Breast epithelium (tissue), 4 donors: ENCODE data around the gene PRICKLE2. TPM values are rescaled to one million over a fixed set of nuclear protein-coding genes. Genes with fewer than 3 reads are reported as not detected.

Source experiments
- DNase-seq, 2 donors: peaks; one replicate each; pipeline ENCODE4 v3.0.0-alpha.2; 2019; ENCODE audit warnings: low spot score in 2 of 2
- H3K27ac ChIP-seq, 2 donors: fragments of 200-600 bp; sonication (generic) in 1 of 2; one replicate each; pipeline ENCODE4 v1.5.1; 2016 to 2019; ENCODE audit warnings: mild to moderate bottlenecking in 1 of 2
- H3K27me3 ChIP-seq, 2 donors: fragments of 200-600 bp; sonication (generic) in 1 of 2; one replicate each; pipeline versions ENCODE4 v1.5.1 to v1.6.0; 2017 to 2019; ENCODE audit warnings: control low read depth in 1 of 2, mild to moderate bottlenecking in 1 of 2
- H3K36me3 ChIP-seq: fragments of 200-600 bp; one replicate; pipeline ENCODE4 v1.5.1; 2019
- H3K4me1 ChIP-seq, 2 donors: fragments of 200-600 bp; sonication (generic); one replicate each; pipeline ENCODE4 v1.5.1; 2016 to 2019; ENCODE audit warnings: control low read depth in 1 of 2
- H3K4me3 ChIP-seq, 3 donors: fragments of 200-600 bp; sonication (generic); 1 replicate in 2 of 3; 2 replicates in 1 of 3; pipeline ENCODE4 v1.5.1; 2016 to 2019; ENCODE audit warnings: mild to moderate bottlenecking in 3 of 3, moderate library complexity in 2 of 3
- H3K9me3 ChIP-seq, 2 donors: fragments of 200-600 bp; sonication (generic) in 1 of 2; one replicate each; pipeline ENCODE4 v1.5.1; 2016 to 2019; ENCODE audit warnings: control low read depth in 1 of 2
- POLR2A ChIP-seq: fragments of 450-650 bp; IDR thresholded peaks from one replicate; pipeline ENCODE4 v1.6.1; 2016; ENCODE audit warnings: antibody characterized with exemption, mild to moderate bottlenecking, moderate library complexity
- POLR2AphosphoS5 ChIP-seq, 3 donors: sonication (generic); formaldehyde crosslinking; IDR thresholded peaks; one replicate each; pipeline ENCODE4 v1.6.1; 2017; ENCODE audit warnings: antibody characterized with exemption in 3 of 3
- intact Hi-C: fragments of 100-400 bp; cut with DNase I; formaldehyde crosslinking; loops from one replicate; pipeline ENCODE4 v1.15.1; 2023; ENCODE audit warnings: low total_unique reads
- total RNA-seq, 3 donors: library from RNA; depleted of rRNA; stranded (reverse); fragments of >200 nt; gene quantifications; one replicate each; pipeline ENCODE4 v1.1.0, GENCODE V29; 2016
- TF ChIP-seq, protein P1 (sequence below), 3 donors: fragments of 450-650 bp; IDR thresholded peaks; one replicate each; pipeline ENCODE4 v1.5.1; 2016 to 2017; ENCODE audit warnings: antibody characterized with exemption in 3 of 3, mild to moderate bottlenecking in 3 of 3, moderate library complexity in 3 of 3

Gene PRICKLE2
- total RNA-seq, 3 donors from 2014 or later: 35.1 to 72.5 (median 44.5) TPM

DNA sequence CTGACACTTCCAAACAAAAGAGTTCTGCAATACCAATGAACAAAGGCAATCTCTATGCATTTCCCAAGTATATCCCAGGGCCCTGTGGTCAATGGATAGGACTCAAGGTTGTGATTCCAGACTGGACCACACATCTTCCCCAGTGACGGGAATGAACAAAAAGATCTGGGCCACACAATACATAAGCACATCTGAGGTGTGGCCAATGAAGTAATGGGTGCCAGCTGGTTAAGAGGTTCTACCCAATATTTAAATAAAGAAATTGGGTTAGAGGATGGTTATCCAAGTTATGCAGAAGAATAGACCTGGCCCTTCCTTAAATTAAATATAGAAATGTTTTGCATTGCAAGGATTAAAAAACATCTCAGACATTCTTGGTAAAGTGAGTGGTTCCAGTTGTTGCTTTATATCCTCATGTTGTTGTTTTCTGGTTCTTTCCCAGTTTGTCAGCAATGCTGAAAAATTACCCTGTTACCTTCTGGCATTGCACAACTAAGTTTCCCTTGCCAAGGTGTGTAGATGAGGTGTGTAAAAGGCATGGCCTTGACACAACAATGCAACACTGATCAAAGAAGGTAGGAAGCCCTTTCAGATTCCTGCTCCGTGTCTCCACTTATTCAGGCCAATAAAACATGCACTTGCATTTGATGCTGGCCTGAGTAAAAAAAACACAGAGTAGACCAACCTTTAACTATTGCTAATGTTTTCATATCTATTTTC lies 86.5 kb downstream of the PRICKLE2 start:
- Histone ChIP-seq H3K36me3 (no peaks in the 10 kb centered on the region), H3K9me3 (no peaks in the 10 kb centered on the region), H3K27ac (no peak overlapping the region), H3K4me1 (peaks cover 0 to 6% of the 10 kb centered on the region in 2 donors), H3K4me3 (no peak overlapping the region), H3K27me3 (no peaks in the 10 kb centered on the region)
- intact Hi-C loops: no loop called here
- TF ChIP-seq POLR2AphosphoS5 (IDR thresholded peaks at IDR 0.05) (no peak), POLR2A (no peak)
- TF ChIP-seq, protein P1, sequence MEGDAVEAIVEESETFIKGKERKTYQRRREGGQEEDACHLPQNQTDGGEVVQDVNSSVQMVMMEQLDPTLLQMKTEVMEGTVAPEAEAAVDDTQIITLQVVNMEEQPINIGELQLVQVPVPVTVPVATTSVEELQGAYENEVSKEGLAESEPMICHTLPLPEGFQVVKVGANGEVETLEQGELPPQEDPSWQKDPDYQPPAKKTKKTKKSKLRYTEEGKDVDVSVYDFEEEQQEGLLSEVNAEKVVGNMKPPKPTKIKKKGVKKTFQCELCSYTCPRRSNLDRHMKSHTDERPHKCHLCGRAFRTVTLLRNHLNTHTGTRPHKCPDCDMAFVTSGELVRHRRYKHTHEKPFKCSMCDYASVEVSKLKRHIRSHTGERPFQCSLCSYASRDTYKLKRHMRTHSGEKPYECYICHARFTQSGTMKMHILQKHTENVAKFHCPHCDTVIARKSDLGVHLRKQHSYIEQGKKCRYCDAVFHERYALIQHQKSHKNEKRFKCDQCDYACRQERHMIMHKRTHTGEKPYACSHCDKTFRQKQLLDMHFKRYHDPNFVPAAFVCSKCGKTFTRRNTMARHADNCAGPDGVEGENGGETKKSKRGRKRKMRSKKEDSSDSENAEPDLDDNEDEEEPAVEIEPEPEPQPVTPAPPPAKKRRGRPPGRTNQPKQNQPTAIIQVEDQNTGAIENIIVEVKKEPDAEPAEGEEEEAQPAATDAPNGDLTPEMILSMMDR (IDR thresholded peaks at IDR 0.05): no peak
- no peak for DNase-seq

DNA sequence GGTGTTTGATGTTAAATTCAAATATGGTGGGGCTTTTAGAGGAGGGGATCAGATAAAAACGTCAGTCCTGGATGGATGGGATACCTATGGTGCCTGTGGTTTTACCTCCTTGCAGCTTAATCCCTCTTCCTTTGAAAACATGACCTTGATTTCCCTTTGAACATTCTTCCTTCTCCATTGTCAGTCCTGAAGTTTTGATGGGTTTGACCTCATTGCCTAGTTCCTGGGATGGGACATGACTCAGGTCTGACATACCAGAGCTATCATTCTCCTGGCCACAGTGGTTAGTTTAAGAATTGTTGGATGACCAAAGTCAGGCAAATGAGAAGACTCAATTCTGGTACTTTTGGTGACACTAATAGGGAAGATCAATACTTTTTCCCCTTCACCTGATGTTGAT lies 87.2 kb downstream of the PRICKLE2 start:
- Histone ChIP-seq H3K36me3 (no peaks in the 10 kb centered on the region), H3K4me1 (peaks cover 0 to 6% of the 10 kb centered on the region in 2 donors), H3K27ac (no peak overlapping the region), H3K4me3 (no peak overlapping the region), H3K27me3 (no peaks in the 10 kb centered on the region), H3K9me3 (no peaks in the 10 kb centered on the region)
- intact Hi-C loops: no loop called here
- TF ChIP-seq, protein P1 (IDR thresholded peaks at IDR 0.05): no peak
- TF ChIP-seq POLR2A (no peak), POLR2AphosphoS5 (IDR thresholded peaks at IDR 0.05) (no peak)
- DNase-seq: no peak

DNA sequence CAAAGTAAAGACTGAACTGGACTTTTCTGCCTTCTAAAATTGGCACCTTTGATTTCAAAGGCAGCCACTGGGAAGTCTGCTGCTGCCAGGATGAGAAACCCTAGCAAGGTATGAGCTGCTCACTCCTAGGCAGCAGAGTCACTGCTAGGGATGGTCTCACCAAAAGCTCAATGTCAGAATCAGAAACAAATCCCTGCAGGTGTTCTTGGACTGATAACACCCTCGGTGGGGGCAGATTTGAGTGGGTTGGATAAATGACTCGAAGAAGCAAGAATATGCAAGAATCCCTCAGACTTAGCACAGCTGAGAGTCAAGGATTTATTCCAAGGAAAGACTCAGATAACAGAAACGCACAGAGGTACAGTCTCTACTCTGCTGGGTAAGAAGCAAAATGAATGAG lies 90.4 kb downstream of the PRICKLE2 start:
- intact Hi-C loops: no loop called here
- no peak for TF ChIP-seq POLR2A
- TF ChIP-seq POLR2AphosphoS5 (IDR thresholded peaks at IDR 0.05): no peak
- TF ChIP-seq, protein P1 (IDR thresholded peaks at IDR 0.05): no peak
- Histone ChIP-seq H3K27me3 (no peaks in the 10 kb centered on the region), H3K36me3 (no peaks in the 10 kb centered on the region), H3K27ac (no peak overlapping the region), H3K4me3 (no peak overlapping the region), H3K4me1 (no peaks in the 10 kb centered on the region), H3K9me3 (no peaks in the 10 kb centered on the region)
- no peak for DNase-seq

DNA sequence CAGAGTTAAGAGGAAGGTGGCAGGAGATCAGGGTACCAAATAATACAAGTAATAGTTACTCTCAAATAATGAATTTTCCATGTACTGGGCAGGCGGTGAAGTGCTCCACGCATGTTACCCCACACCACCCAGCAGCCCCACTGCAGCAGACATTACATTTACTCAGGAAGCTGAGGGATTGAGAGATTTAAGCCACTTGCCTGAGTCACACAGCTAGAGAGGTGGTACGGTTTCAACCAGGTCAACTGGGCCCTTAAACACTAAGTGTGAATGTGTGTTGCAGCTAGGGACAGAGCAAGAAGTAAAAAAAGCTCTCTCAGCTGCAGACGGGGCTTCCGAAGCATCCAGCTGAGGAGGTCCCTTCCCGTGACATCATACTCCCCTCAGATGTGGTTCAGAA lies 91.3 kb downstream of the PRICKLE2 start:
- Histone ChIP-seq H3K9me3 (no peaks in the 10 kb centered on the region), H3K4me3 (no peak overlapping the region), H3K4me1 (no peaks in the 10 kb centered on the region), H3K27me3 (no peaks in the 10 kb centered on the region), H3K36me3 (no peaks in the 10 kb centered on the region), H3K27ac (no peak overlapping the region)
- TF ChIP-seq POLR2A (no peak), POLR2AphosphoS5 (IDR thresholded peaks at IDR 0.05) (no peak)
- TF ChIP-seq, protein P1 (IDR thresholded peaks at IDR 0.05): no peak
- intact Hi-C loops: no loop called here
- no peak for DNase-seq

DNA sequence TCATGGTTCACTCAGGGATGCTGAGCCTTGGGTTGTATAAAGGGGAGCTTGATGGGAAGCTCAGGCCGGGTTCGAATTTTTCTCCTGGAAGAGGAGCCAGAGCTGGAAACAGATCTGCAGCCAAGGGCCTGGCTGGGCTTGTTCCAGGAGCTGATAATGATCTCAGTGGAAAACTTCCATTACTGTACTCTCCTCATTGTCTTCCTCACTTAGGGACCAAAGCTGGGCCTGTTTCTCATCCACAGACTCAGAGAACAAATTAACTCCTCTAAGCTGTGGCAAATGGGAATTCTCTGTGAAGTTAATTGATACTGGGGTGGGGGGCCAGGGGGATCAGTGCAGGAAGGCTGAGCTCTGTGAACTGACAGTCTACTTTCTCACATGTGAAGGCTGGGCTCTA lies 92.0 kb downstream of the PRICKLE2 start:
- intact Hi-C loops: no loop called here
- TF ChIP-seq, protein P1 (IDR thresholded peaks at IDR 0.05): no peak
- no peak for TF ChIP-seq POLR2AphosphoS5 (IDR thresholded peaks at IDR 0.05)
- no peak for TF ChIP-seq POLR2A
- H3K4me3 ChIP-seq: no peak overlapping the region
- H3K36me3 ChIP-seq: no peaks in the 10 kb centered on the region
- H3K27me3 ChIP-seq: no peaks in the 10 kb centered on the region
- no peaks in the 10 kb centered on the region for H3K9me3 ChIP-seq
- no peak overlapping the region for H3K27ac ChIP-seq
- no peak for DNase-seq
- H3K4me1 ChIP-seq: no peaks in the 10 kb centered on the region
